Colonic mucosa (tissue), 4 donors: ENCODE measurements around the gene VPS51. TPM values are rescaled to one million over a fixed set of nuclear protein-coding genes. Genes with fewer than 3 reads are reported as not detected.

ENCODE experiments used
- DNase-seq: peaks from one replicate; pipeline ENCODE4 v3.0.0-alpha.2; 2020
- H3K27ac ChIP-seq: fragments of 200-600 bp; one replicate; pipeline ENCODE4 v1.8.0; 2021
- H3K27me3 ChIP-seq: fragments of 200-600 bp; one replicate; pipeline ENCODE4 v1.8.0; 2021
- H3K36me3 ChIP-seq: fragments of 200-600 bp; one replicate; pipeline ENCODE4 v1.8.0; 2021
- H3K4me1 ChIP-seq: fragments of 200-600 bp; one replicate; pipeline ENCODE4 v1.8.0; 2021; ENCODE audit warnings: mild to moderate bottlenecking
- H3K4me3 ChIP-seq: fragments of 200-600 bp; one replicate; pipeline ENCODE4 v1.8.0; 2021
- H3K9ac ChIP-seq, 2 donors: one replicate each; pipeline ENCODE4 v1.7.0; 2013; ENCODE audit warnings: control low read depth in 2 of 2, low read depth in 2 of 2, low read length in 2 of 2
- H3K9me3 ChIP-seq: fragments of 200-600 bp; one replicate; pipeline ENCODE4 v1.8.0; 2021
- CTCF ChIP-seq: fragments of 200-600 bp; IDR thresholded peaks from one replicate; pipeline ENCODE4 v1.8.0; 2022; ENCODE audit warnings: antibody characterized with exemption, mild to moderate bottlenecking
- intact Hi-C: fragments of 100-400 bp; cut with DNase I; formaldehyde crosslinking; loops from one replicate; pipeline ENCODE4 v1.14.1; 2022
- total RNA-seq, 2 donors: library from RNA; stranded (reverse); fragmentation: NEBNext Ultra II Directional in 1 of 2; extraction: Animal tissue kit (Norgen Biotek cat#: 25700) in 1 of 2; gene quantifications; one replicate each; pipeline ENCODE4 v1.2.1, GENCODE V29; 2021
- donor health status: healthy.
- donor health status: DM: no; HTN: no; CAD: no.
- donor health status: DM: no; HTN: no; CAD: no.

VPS51 gene
- total RNA-seq, 2 donors from 2014 or later: 147 to 159 TPM

GRCh38 chr11:65131895-65132237 lies 35.9 kb downstream of the VPS51 start:
- Histone ChIP-seq H3K4me1 (peaks cover 15% of the 10 kb centered on the region), H3K9ac (peak overlapping the region in 1 of 2 donors; percentile 44), H3K4me3 (no peak overlapping the region), H3K27ac (no peak overlapping the region), H3K27me3 (no peaks in the 10 kb centered on the region), H3K9me3 (no peaks in the 10 kb centered on the region), H3K36me3 (peaks cover 42% of the 10 kb centered on the region)
- DNase-seq: no peak
- intact Hi-C loops: no loop called here
- TF ChIP-seq CTCF: no peak

- intact Hi-C loops: no loop called here
- Histone ChIP-seq H3K4me1 (peaks cover 15% of the 10 kb centered on the region), H3K4me3 (peak overlapping the region; percentile 86), H3K27ac (peak overlapping the region; percentile 94), H3K9ac (peak overlapping the region in 1 of 2 donors; percentile 98), H3K36me3 (peaks cover 40% of the 10 kb centered on the region), H3K27me3 (no peaks in the 10 kb centered on the region), H3K9me3 (no peaks in the 10 kb centered on the region)
- no peak for TF ChIP-seq CTCF
- peak; percentile 22 for DNase-seq
Observed at GRCh38 chr11:65132238-65132987, 36.4 kb downstream of the VPS51 start.

GRCh38 chr11:65132988-65133700 lies 37.1 kb downstream of the VPS51 start:
- Histone ChIP-seq H3K27ac (peak overlapping the region; percentile 94), H3K4me3 (peak overlapping the region; percentile 86), H3K9me3 (no peaks in the 10 kb centered on the region), H3K4me1 (peaks cover 15% of the 10 kb centered on the region), H3K36me3 (peaks cover 33% of the 10 kb centered on the region), H3K9ac (peak overlapping the region; percentile 96 to 98), H3K27me3 (no peaks in the 10 kb centered on the region)
- no peak for TF ChIP-seq CTCF
- intact Hi-C loops: no loop called here
- DNase-seq: peak; percentile 94

- Histone ChIP-seq H3K4me1 (peaks cover 15% of the 10 kb centered on the region), H3K9me3 (no peaks in the 10 kb centered on the region), H3K36me3 (peaks cover 27% of the 10 kb centered on the region), H3K9ac (peak overlapping the region; percentile 96 to 98), H3K27me3 (no peaks in the 10 kb centered on the region), H3K4me3 (peak overlapping the region; percentile 86), H3K27ac (peak overlapping the region; percentile 94)
- no peak for DNase-seq
- TF ChIP-seq CTCF: no peak
- intact Hi-C loops: no loop called here
Observed at GRCh38 chr11:65133724-65134123, 37.7 kb downstream of the VPS51 start.

- peak within 1 kb of the TSS; percentile 96 to 98 for H3K9ac ChIP-seq
- H3K4me1 ChIP-seq: peaks cover 15% of the 10 kb centered on the region
- peak within 1 kb of the TSS; percentile 94 for H3K27ac ChIP-seq
- TF ChIP-seq CTCF: no peak
- peaks cover 20% of the 10 kb centered on the region for H3K36me3 ChIP-seq
- H3K4me3 ChIP-seq: peak within 1 kb of the TSS; percentile 86
- H3K9me3 ChIP-seq: no peaks in the 10 kb centered on the region
- no peaks in the 10 kb centered on the region for H3K27me3 ChIP-seq
- DNase-seq: peak; percentile 95
- intact Hi-C loops: no loop called here
Observed at GRCh38 chr11:65134240-65134951, 38.4 kb downstream of the VPS51 start, which contains the start of gene SYVN1. SYVN1 (minus strand) TSS chr11:65134519; CDS start chr11:65133601, 918 bp downstream.
